Measurements from ENCODE around the gene DCDC2.

DCDC2 gene

DNA sequence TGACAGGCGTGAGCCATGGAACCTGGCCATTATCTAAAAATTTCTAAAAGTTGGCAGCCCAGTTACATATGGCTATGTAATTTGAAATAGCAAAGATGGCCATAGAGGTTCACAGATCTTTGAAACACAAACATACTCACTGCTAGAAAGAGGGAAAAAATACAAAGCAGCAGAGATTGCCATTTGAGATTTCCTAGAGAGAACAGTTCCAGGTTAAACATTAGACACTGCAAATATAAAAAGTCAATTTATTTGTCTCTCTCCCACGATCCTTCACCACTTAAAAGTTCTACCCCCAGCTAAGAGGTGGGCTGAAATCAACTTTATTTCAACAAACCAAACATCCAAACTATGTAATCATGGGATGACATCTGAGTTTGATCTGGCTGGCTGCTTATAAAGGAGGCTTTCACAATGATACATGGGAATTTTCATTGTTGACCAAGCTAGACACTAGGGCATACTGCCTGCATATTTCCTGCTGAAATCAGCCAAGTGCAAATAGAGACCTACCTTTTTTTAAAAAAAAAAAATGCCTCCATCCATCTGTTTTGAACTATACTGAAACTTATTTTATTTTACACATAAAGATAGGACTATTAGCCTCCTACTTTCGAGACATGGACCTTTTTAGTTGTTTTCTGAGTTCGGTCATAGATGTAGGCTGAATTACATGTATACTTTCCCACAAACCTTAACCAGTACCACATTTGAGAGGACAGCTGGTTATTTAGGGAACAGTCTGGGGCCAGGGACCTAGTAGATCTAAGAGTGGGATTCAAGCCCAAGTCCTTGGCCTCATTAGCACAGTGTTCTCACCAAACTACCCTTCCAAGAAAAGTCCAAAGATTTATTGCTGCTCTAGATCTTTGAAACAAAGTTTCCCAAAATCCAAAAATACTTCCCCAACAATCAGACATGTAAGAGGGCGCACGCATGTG, 16.6 kb downstream of the DCDC2 start:
- Histone ChIP-seq H3K4me3 (ENCODE audit: low read depth, low read length) (no peak overlapping the region), H3K27me3 (ENCODE audit: control insufficient read depth, insufficient read depth, low read length) (no peaks in the 10 kb centered on the region), H3K36me3 (ENCODE audit: control insufficient read depth, insufficient read depth, low read length) (no peaks in the 10 kb centered on the region), H3K4me1 (ENCODE audit: control insufficient read depth, insufficient read depth, low read length) (no peaks in the 10 kb centered on the region), H3K9me3 (ENCODE audit: control insufficient read depth, insufficient read depth, low read length) (0 out of 2 replicates have a peak, but pooled peaks cover 4% of the 10 kb centered on the region), H3K9ac (ENCODE audit: low read depth, low read length) (no peak overlapping the region), H3K27ac (ENCODE audit: low read depth, low read length) (no peak overlapping the region)

DNA sequence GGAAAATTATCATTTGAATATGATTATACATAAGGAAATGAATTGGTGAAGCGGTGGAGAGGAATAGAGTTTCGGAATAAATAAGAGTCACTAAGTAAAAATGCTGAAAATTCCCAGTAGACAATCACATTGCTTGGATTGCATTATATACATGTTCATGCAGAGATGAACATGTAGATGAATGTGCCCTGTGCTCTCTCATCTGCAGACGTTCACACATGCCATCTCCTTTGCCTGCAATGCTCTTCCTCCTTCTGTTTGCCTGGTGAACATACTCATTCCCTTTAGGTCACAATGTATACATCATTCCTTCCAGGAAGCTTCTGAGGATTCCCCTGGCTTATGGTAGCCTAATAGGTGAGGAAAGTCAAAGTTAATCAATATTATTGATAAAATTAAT, 17.9 kb downstream of the DCDC2 start:
- no peaks in the 10 kb centered on the region for H3K36me3 ChIP-seq (ENCODE audit: control insufficient read depth, insufficient read depth, low read length)
- H3K27me3 ChIP-seq (ENCODE audit: control insufficient read depth, insufficient read depth, low read length), result no peaks in the 10 kb centered on the region
- H3K4me3 ChIP-seq (ENCODE audit: low read depth, low read length), result no peak overlapping the region
- H3K4me1 ChIP-seq (ENCODE audit: control insufficient read depth, insufficient read depth, low read length), result no peaks in the 10 kb centered on the region
- H3K9ac ChIP-seq (ENCODE audit: low read depth, low read length), result no peak overlapping the region
- no peak overlapping the region for H3K27ac ChIP-seq (ENCODE audit: low read depth, low read length)
- H3K9me3 ChIP-seq (ENCODE audit: control insufficient read depth, insufficient read depth, low read length), result 0 out of 2 replicates have a peak, but pooled peaks cover 4% of the 10 kb centered on the region

DNA sequence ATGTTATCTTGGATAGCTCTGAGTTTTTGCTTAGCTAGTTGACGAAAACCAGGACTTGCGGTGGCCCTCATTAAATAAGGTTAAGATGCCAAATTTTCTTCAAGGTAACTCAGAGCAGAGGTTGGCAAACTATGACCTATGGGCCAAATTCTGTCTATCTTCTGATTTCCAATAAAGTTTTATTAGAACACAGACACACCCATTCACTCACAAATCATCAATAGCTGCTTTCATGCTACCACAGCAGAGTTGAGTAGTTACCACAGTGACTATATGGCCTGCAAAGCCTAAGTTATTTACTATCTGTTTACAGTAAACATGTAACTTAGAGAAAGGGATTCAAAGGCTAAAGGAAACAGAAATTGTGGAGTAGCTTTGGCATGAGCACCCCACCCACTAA, 23.6 kb downstream of the DCDC2 start:
- Histone ChIP-seq H3K4me3 (ENCODE audit: low read depth, low read length) (no peak overlapping the region), H3K9ac (ENCODE audit: low read depth, low read length) (no peak overlapping the region), H3K4me1 (ENCODE audit: control insufficient read depth, insufficient read depth, low read length) (no peaks in the 10 kb centered on the region), H3K27ac (ENCODE audit: low read depth, low read length) (no peak overlapping the region), H3K27me3 (ENCODE audit: control insufficient read depth, insufficient read depth, low read length) (no peaks in the 10 kb centered on the region), H3K36me3 (ENCODE audit: control insufficient read depth, insufficient read depth, low read length) (no peaks in the 10 kb centered on the region), H3K9me3 (ENCODE audit: control insufficient read depth, insufficient read depth, low read length) (0 out of 2 replicates have a peak, but pooled peaks cover 4% of the 10 kb centered on the region)

DNA sequence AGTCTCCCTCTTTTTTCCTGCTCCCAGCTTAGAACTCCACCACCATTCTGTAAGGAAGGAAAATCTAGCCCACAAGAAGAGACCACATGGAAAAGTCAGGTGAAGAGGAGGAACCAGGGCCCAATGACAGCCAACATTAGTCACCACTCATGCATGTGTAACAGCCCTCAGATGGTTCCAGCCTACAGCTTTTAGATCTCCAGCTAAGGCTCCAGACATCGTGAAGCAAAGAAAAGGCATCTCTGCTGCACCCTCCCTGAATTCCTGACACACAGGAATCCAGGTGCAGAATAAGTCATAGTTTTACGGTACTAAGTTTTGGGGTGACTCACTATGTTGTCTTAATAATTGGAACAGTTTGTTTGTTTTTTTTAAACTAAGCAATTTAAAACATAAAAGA, 25.5 kb downstream of the DCDC2 start:
- H3K9ac ChIP-seq (ENCODE audit: low read depth, low read length), result no peak overlapping the region
- H3K4me3 ChIP-seq (ENCODE audit: low read depth, low read length), result no peak overlapping the region
- H3K27ac ChIP-seq (ENCODE audit: low read depth, low read length), result no peak overlapping the region
- no peaks in the 10 kb centered on the region for H3K9me3 ChIP-seq (ENCODE audit: control insufficient read depth, insufficient read depth, low read length)
- no peaks in the 10 kb centered on the region for H3K36me3 ChIP-seq (ENCODE audit: control insufficient read depth, insufficient read depth, low read length)
- H3K27me3 ChIP-seq (ENCODE audit: control insufficient read depth, insufficient read depth, low read length), result no peaks in the 10 kb centered on the region
- H3K4me1 ChIP-seq (ENCODE audit: control insufficient read depth, insufficient read depth, low read length), result no peaks in the 10 kb centered on the region

DNA sequence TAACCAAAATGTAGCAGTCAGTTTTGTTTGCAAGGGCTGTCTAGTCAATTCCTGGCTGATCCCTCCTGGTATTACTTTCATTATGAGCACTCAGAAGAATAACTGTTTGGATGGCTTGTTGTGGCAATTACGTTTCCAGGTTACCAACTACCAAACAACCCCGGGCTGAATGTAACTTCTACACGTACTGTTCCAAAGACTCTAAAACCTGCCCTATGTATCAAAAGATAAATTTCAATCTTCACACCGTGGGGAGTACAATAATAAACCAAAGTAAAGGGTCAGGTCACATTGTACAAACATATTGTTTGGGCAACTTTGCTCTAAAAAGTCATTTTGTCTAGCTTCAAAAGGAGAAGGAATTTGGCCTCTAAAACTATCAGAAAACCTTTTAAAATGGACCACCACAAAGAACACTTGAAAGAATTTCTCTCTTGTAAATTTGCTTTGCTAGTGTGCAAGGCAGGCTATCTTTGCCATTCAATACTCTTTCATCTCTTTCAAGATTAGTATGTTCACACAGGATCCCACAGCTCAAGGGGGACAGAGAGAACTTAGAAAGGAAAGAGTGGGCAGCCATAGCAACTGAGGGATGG, 27.6 kb downstream of the DCDC2 start:
- no peak overlapping the region for H3K4me3 ChIP-seq (ENCODE audit: low read depth, low read length)
- no peaks in the 10 kb centered on the region for H3K27me3 ChIP-seq (ENCODE audit: control insufficient read depth, insufficient read depth, low read length)
- no peaks in the 10 kb centered on the region for H3K4me1 ChIP-seq (ENCODE audit: control insufficient read depth, insufficient read depth, low read length)
- H3K9ac ChIP-seq (ENCODE audit: low read depth, low read length), result no peak overlapping the region
- H3K36me3 ChIP-seq (ENCODE audit: control insufficient read depth, insufficient read depth, low read length), result no peaks in the 10 kb centered on the region
- H3K27ac ChIP-seq (ENCODE audit: low read depth, low read length), result no peak overlapping the region
- H3K9me3 ChIP-seq (ENCODE audit: control insufficient read depth, insufficient read depth, low read length), result no peaks in the 10 kb centered on the region

DNA sequence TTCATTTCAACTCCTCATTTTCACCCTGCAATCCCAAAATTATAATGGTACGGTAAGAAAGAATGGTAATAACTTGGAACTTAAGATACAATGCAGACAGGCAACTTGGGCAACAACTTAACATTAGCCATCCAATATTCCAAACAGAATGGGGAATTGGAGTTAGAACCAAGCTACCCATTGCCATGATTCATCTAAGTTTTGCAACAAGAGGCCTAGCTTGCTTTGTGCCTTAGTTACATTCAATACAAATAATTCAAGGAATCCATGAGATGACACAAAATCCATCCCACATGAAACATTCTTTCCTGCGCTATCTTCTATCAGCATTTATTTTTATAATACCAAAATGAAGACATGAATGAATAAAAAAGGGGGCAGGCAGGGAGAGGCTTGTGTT, 28.4 kb downstream of the DCDC2 start:
- no peak overlapping the region for H3K27ac ChIP-seq (ENCODE audit: low read depth, low read length)
- H3K4me3 ChIP-seq (ENCODE audit: low read depth, low read length), result no peak overlapping the region
- peaks cover 3% of the 10 kb centered on the region for H3K4me1 ChIP-seq (ENCODE audit: control insufficient read depth, insufficient read depth, low read length)
- no peaks in the 10 kb centered on the region for H3K9me3 ChIP-seq (ENCODE audit: control insufficient read depth, insufficient read depth, low read length)
- no peak overlapping the region for H3K9ac ChIP-seq (ENCODE audit: low read depth, low read length)
- no peaks in the 10 kb centered on the region for H3K36me3 ChIP-seq (ENCODE audit: control insufficient read depth, insufficient read depth, low read length)
- no peaks in the 10 kb centered on the region for H3K27me3 ChIP-seq (ENCODE audit: control insufficient read depth, insufficient read depth, low read length)

DNA sequence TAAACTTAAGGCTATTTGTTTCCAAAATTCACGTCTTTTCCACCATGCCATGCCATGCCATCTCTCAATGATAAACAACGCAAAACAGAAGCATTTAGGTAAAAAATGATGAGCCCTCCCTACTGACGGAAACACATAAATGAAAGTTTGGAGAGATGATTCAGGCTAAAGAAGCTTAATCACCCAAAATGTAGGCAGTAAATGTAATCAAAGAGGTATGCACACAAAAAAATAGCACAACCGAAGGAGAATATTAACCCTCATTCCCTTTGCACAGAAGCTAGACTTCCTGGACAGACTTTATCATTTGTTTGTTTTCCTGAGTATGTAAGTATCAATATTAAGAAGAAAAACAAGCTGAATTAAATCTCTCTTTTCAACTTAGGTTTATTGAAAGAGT, 28.8 kb downstream of the DCDC2 start:
- H3K4me1 ChIP-seq (ENCODE audit: control insufficient read depth, insufficient read depth, low read length), result peaks cover 8% of the 10 kb centered on the region
- no peak overlapping the region for H3K27ac ChIP-seq (ENCODE audit: low read depth, low read length)
- no peak overlapping the region for H3K4me3 ChIP-seq (ENCODE audit: low read depth, low read length)
- H3K27me3 ChIP-seq (ENCODE audit: control insufficient read depth, insufficient read depth, low read length), result no peaks in the 10 kb centered on the region
- no peaks in the 10 kb centered on the region for H3K9me3 ChIP-seq (ENCODE audit: control insufficient read depth, insufficient read depth, low read length)
- H3K9ac ChIP-seq (ENCODE audit: low read depth, low read length), result no peak overlapping the region
- no peaks in the 10 kb centered on the region for H3K36me3 ChIP-seq (ENCODE audit: control insufficient read depth, insufficient read depth, low read length)

DNA sequence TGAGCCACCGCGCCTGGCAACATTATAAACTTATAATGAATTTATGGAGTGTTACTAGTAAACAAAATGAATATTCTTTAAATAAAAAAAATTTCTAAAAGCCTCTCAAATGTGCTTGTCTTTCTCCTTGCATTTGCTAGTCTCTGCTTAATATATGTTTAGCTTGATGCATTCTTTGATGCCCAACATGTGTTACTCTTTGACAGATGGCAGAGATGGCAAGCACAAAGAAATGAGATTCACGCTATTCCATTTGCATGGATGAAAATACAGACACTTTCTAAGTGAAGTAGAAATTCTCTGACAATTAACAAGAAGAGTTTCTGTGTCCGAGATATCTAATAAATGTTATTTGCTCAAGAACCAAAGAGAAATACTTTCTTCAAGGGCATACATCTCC, 30.1 kb downstream of the DCDC2 start:
- H3K4me3 ChIP-seq (ENCODE audit: low read depth, low read length), result no peak overlapping the region
- no peaks in the 10 kb centered on the region for H3K27me3 ChIP-seq (ENCODE audit: control insufficient read depth, insufficient read depth, low read length)
- H3K27ac ChIP-seq (ENCODE audit: low read depth, low read length), result no peak overlapping the region
- no peaks in the 10 kb centered on the region for H3K36me3 ChIP-seq (ENCODE audit: control insufficient read depth, insufficient read depth, low read length)
- H3K4me1 ChIP-seq (ENCODE audit: control insufficient read depth, insufficient read depth, low read length), result peaks cover 18% of the 10 kb centered on the region
- no peaks in the 10 kb centered on the region for H3K9me3 ChIP-seq (ENCODE audit: control insufficient read depth, insufficient read depth, low read length)
- H3K9ac ChIP-seq (ENCODE audit: low read depth, low read length), result no peak overlapping the region

DNA sequence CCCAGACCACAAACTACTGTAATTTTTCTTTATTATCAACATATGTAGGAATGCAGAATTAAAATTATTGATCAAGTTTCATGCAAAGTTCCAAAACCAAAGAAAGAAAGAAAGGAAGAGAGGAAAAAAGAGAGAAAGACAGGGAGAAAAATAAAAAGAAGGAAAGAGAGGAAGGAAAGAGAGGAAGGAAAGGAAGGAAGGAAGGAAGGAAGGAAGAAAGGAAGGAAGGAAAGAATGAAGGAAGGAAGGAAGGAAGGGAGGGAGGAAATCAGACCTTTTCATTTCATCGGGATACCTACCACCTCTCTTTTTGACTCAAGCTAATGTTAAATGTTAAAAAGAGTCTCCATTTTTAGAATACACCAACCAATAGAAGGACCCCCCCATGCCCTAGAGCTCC, 31.9 kb downstream of the DCDC2 start:
- peaks cover 29% of the 10 kb centered on the region for H3K4me1 ChIP-seq (ENCODE audit: control insufficient read depth, insufficient read depth, low read length)
- no peaks in the 10 kb centered on the region for H3K36me3 ChIP-seq (ENCODE audit: control insufficient read depth, insufficient read depth, low read length)
- no peaks in the 10 kb centered on the region for H3K9me3 ChIP-seq (ENCODE audit: control insufficient read depth, insufficient read depth, low read length)

DNA sequence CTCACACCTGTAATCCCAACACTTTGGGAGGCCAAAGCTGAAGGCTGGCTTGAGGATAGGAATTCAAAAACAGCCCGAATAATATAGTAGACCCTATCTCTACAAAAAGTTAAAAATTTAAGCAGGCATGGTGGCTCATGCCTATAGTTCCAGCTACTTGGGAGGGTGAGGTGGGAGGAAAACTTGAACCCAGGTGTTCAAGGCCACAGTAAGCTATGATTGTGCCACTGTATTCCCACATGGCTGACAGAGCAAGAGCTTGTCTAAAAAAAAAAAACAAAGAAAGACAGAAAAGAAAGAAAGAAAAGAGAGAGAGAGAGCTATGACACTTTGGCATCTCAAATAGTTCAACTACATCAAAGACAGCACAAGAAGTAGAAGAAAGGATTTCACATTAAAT, 33.2 kb downstream of the DCDC2 start:
- peaks cover 11% of the 10 kb centered on the region for H3K27me3 ChIP-seq (ENCODE audit: control insufficient read depth, insufficient read depth, low read length)
- peak overlapping the region; percentile 81 for H3K27ac ChIP-seq (ENCODE audit: low read depth, low read length)

More for the DNA sequence above, 31.9 kb downstream of the DCDC2 start:
- Histone ChIP-seq H3K4me3 (ENCODE audit: low read depth, low read length) (no peak overlapping the region), H3K27ac (ENCODE audit: low read depth, low read length) (no peak overlapping the region), H3K9ac (ENCODE audit: low read depth, low read length) (no peak overlapping the region), H3K27me3 (ENCODE audit: control insufficient read depth, insufficient read depth, low read length) (peaks cover 6% of the 10 kb centered on the region)

DNA sequence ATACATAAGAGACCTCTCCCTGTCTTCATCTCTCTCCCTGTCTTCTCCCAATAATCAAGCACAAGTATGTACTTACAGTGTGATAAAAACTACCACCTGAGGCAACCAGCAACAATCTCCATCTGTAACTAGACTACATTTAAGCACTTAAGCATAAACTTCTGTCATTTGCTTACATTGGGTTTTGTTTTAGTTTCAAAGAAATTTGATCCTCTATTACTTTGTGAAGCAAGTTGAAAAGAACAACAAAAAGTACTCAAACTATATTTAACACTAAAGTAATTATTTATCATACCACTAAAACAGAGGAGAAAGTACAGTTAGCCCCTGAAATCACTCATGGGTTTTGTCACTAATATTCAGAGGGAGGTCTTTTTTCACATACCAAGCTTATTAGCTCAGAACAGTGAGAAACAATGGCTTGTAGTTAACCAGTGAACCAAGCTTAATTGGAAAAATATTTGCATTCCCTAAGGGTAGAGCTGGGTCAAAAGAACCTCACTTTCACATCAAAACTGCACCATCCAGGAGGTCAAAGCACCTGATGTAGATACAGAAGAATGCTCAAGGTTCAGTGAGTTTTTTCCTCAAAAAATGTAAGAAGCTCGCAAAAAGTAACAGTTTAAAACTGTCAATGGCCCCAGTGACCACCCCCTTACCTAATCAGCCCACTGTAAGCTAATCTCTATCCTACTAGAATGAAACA, 34.1 kb downstream of the DCDC2 start:
- Histone ChIP-seq H3K9ac (ENCODE audit: low read depth, low read length) (no peak overlapping the region), H3K27ac (ENCODE audit: low read depth, low read length) (peak overlapping the region; percentile 81), H3K36me3 (ENCODE audit: control insufficient read depth, insufficient read depth, low read length) (no peaks in the 10 kb centered on the region), H3K4me1 (ENCODE audit: control insufficient read depth, insufficient read depth, low read length) (peaks cover 29% of the 10 kb centered on the region), H3K9me3 (ENCODE audit: control insufficient read depth, insufficient read depth, low read length) (no peaks in the 10 kb centered on the region), H3K27me3 (ENCODE audit: control insufficient read depth, insufficient read depth, low read length) (peaks cover 14% of the 10 kb centered on the region), H3K4me3 (ENCODE audit: low read depth, low read length) (no peak overlapping the region; the same call in 1 of the 2 replicates)

More for the DNA sequence above, 33.2 kb downstream of the DCDC2 start:
- Histone ChIP-seq H3K4me3 (ENCODE audit: low read depth, low read length) (no peak overlapping the region), H3K9me3 (ENCODE audit: control insufficient read depth, insufficient read depth, low read length) (no peaks in the 10 kb centered on the region), H3K9ac (ENCODE audit: low read depth, low read length) (no peak overlapping the region), H3K36me3 (ENCODE audit: control insufficient read depth, insufficient read depth, low read length) (no peaks in the 10 kb centered on the region), H3K4me1 (ENCODE audit: control insufficient read depth, insufficient read depth, low read length) (peaks cover 29% of the 10 kb centered on the region)

All from HUES48 (cell line).